K562 (cell line): Measurements from ENCODE around the gene INMT. TPM values are rescaled to one million over a fixed set of nuclear protein-coding genes. Genes with fewer than 3 reads are reported as not detected.

Experiments used
- ATAC-seq: fragments of 200-7000 bp; cut with Tn5 transposase; 3 replicates; pipeline ENCODE4 v1.9.1; 2020; ENCODE audit warnings: moderate library complexity
- BruUV-seq: library from RNA; stranded (reverse); fragments of 400-500 nt; replicated peaks from 2 replicates; lab custom pipeline; 2021; lab: Mats Ljungman, UMichigan
- CTCF ChIA-PET: fragments of 300-600 bp; formaldehyde crosslinking; extraction: SDS; loops from one replicate; lab custom pipeline; 2021; ENCODE audit warnings: low intra/inter-chr PET ratio; lab: Yijun Ruan, JAX
- POLR2A ChIA-PET: fragments of 300-600, 350-650 bp; sonication (Branson Sonifier 250); formaldehyde crosslinking; extraction: SDS; loops from one replicate; lab custom pipeline; 2021; ENCODE audit warnings: antibody characterized with exemption, inconsistent platforms; lab: Yijun Ruan, JAX
- DNase-seq, 4 experiments: peaks; one replicate each; pipeline versions ENCODE4 v3.0.0 to v3.0.0-alpha.2; 2011 to 2018; ENCODE audit warnings: low spot score in 3 of 4, mixed read lengths in 3 of 4; ENCODE audit errors: extremely low read depth in 1 of 4
- FAIRE-seq: peaks from 2 replicates; lab custom pipeline; 2011; peaks lifted over from hg19 to GRCh38; lab: Jason Lieb, UNC
- H2AFZ ChIP-seq: 2 replicates; pipeline ENCODE4 v1.6.0; 2011; ENCODE audit warnings: low read depth, low read length, control low read depth, inconsistent platforms
- H3K27ac ChIP-seq: fragments of 200-600 bp; 3 replicates; pipeline ENCODE4 v1.8.0; 2011; ENCODE audit warnings: low read depth, mild to moderate bottlenecking, control low read depth, inconsistent platforms, low read length, moderate library complexity, mixed read lengths; ENCODE audit errors: extremely low read depth
- H3K27me3 ChIP-seq, 2 experiments: fragments of 300-600 bp in 1 of 2; 2 replicates in 1 of 2; 3 replicates in 1 of 2; pipeline versions ENCODE4 v1.6.0 to v1.8.0; 2011; ENCODE audit warnings: inconsistent platforms in 2 of 2, low read length in 2 of 2, mild to moderate bottlenecking in 1 of 2, mixed read lengths in 1 of 2, moderate library complexity in 1 of 2; ENCODE audit not compliant: control insufficient read depth in 2 of 2, insufficient read depth in 2 of 2
- H3K36me3 ChIP-seq: fragments of 300-600 bp; 3 replicates; pipeline ENCODE4 v1.8.0; 2011; ENCODE audit warnings: mild to moderate bottlenecking, low read length, inconsistent platforms; ENCODE audit not compliant: control insufficient read depth, insufficient read depth
- H3K4me1 ChIP-seq, 2 experiments: fragments of 200-600 bp in 1 of 2; replicated peaks in 1 of 2; 2 replicates in 1 of 2; 3 replicates in 1 of 2; pipeline versions ENCODE4 v1.5.1 to v1.8.0; 2011; ENCODE audit warnings: inconsistent platforms in 2 of 2, low read length in 2 of 2, mild to moderate bottlenecking in 1 of 2, mixed read lengths in 1 of 2, moderate library complexity in 1 of 2; ENCODE audit not compliant: control insufficient read depth in 2 of 2, insufficient read depth in 2 of 2
- H3K4me2 ChIP-seq: 2 replicates; pipeline ENCODE4 v1.6.1; 2011; ENCODE audit warnings: low read length, control low read depth, inconsistent platforms, mixed read lengths; ENCODE audit not compliant: insufficient read depth
- H3K4me3 ChIP-seq: fragments of 200-600 bp; sonication (generic), shearing (Covaris generic); 2 replicates; pipeline ENCODE4 v1.5.1; 2016; ENCODE audit warnings: control low read depth, inconsistent platforms
- H3K79me2 ChIP-seq: fragments of 200-600 bp; 3 replicates; pipeline ENCODE4 v1.8.0; 2011; ENCODE audit warnings: low read length, inconsistent platforms; ENCODE audit not compliant: control insufficient read depth, insufficient read depth
- H3K9ac ChIP-seq, 2 experiments: 2 replicates each; pipeline versions ENCODE4 v1.6.0 to v1.6.1; 2011; ENCODE audit warnings: low read depth in 2 of 2, low read length in 2 of 2, control low read depth in 1 of 2, inconsistent platforms in 1 of 2, mild to moderate bottlenecking in 1 of 2, mixed read lengths in 1 of 2; ENCODE audit not compliant: insufficient read depth in 1 of 2
- H3K9me1 ChIP-seq: one replicate; pipeline ENCODE4 v1.6.0; 2011; ENCODE audit warnings: inconsistent platforms, mild to moderate bottlenecking, low read length, moderate library complexity; ENCODE audit not compliant: control insufficient read depth, insufficient read depth
- H3K9me3 ChIP-seq: replicated peaks from 2 replicates; pipeline ENCODE4 v1.5.1; 2011; ENCODE audit warnings: low read depth, low read length, inconsistent platforms; ENCODE audit not compliant: control insufficient read depth, insufficient read depth
- H4K20me1 ChIP-seq: replicated peaks from 2 replicates; pipeline ENCODE4 v1.6.1; 2011; ENCODE audit warnings: low read length, inconsistent platforms, mixed read lengths; ENCODE audit not compliant: control insufficient read depth, insufficient read depth
- FOXK1 ChIP-seq: sonication (generic); formaldehyde crosslinking; IDR thresholded peaks from 2 replicates; pipeline ENCODE4 v1.8.0; 2022; ENCODE audit warnings: missing genetic modification reagents, mild to moderate bottlenecking, borderline replicate concordance
- PKNOX1 ChIP-seq: fragments of 450-650 bp; IDR thresholded peaks from 2 replicates; pipeline ENCODE4 v1.6.1; 2016
- WGBS: fragments of 100-300 bp; shearing (Covaris generic); methylation state at CpG from one replicate; pipeline ENCODE4 v1.1.6; 2016; ENCODE audit warnings: low coverage, mixed read lengths; ENCODE audit not compliant: insufficient coverage; ENCODE audit errors: missing lambda C conversion rate; 5-methylcytosine and 5-hydroxymethylcytosine counted together
- in situ Hi-C: fragments of 300-500 bp; cut with MboI; formaldehyde crosslinking; loops from 4 replicates; pipeline ENCODE4 v1.15.0; 2018; ENCODE audit warnings: inconsistent platforms, mixed read lengths
- intact Hi-C: fragments of 100-400 bp; cut with micrococcal nuclease; formaldehyde crosslinking; loops from 2 replicates; pipeline ENCODE4 v1.14.2; 2022
- polyA plus RNA-seq, 8 experiments: library from polyadenylated mRNA; depleted of rRNA in 4 of 8; stranded (reverse) in 5 of 8; unstranded in 3 of 8; fragments of >200 nt; fragmentation: Nextera tagmentation in 2 of 8; fragmentation: Illumina TruSeq in 1 of 8; extraction: Ambion mirVana in 2 of 8; extraction: Trizol in 1 of 8; gene quantifications; 2 replicates each; pipeline versions ENCODE4 v1.2.1 to v1.2.3, GENCODE V29; 2011 to 2014; ENCODE audit warnings: inconsistent platforms in 1 of 8, missing spikeins in 1 of 8
- total RNA-seq, 7 experiments: library from RNA; depleted of rRNA in 6 of 7; stranded (reverse); fragments of >200 nt in 6 of 7; fragmentation: Illumina TruSeq in 2 of 7; extraction: Trizol in 2 of 7; gene quantifications; 2 replicates each; pipeline versions ENCODE4 v1.2.1 to v1.2.3, GENCODE V29; 2011 to 2021; ENCODE audit warnings: low replicate concordance in 1 of 7

Gene INMT
- total and polyA plus RNA-seq, 9 of the 15 experiments (the other 6 are each of a cell fraction or from before 2014, with no cell fraction given) = 0.04 to 0.27 TPM; not detected in 7

GRCh38 chr7:30797176-30798040 is 45.5 kb downstream of the INMT start:
- Histone ChIP-seq H3K9me3 (no peaks in the 10 kb centered on the region), H2AFZ (no peak overlapping the region), H3K36me3 (peaks cover 63% of the 10 kb centered on the region; the same call in 2 of the 3 replicates), H3K4me1 (no peaks in the 10 kb centered on the region), H4K20me1 (0 out of 2 replicates have a peak, but pooled peaks cover 5% of the 10 kb centered on the region), H3K27me3 (no peaks in the 10 kb centered on the region), H3K9ac (no peak overlapping the region), H3K4me3 (no peak overlapping the region), H3K4me2 (no peak overlapping the region), H3K9me1 (no peaks in the 10 kb centered on the region), H3K79me2 (no peaks in the 10 kb centered on the region), H3K27ac (no peak overlapping the region)
- CTCF ChIA-PET = no interaction called here
- no peak for DNase-seq
- BruUV-seq = no TSS peak
- no peak for FAIRE-seq
- WGBS = 82% methylated on average over 8 of the region's 8 CpGs
- ATAC-seq = no peak
- POLR2A ChIA-PET = interaction anchor here (1.0 to 1.5 kb wide), 2 partner anchors 10 to 46 kb away, joined by 3 to 6 read pairs; partner anchors contain the start of gene INMT
- no peak for TF ChIP-seq FOXK1 (CRISPR knock-in tag)
- TF ChIP-seq PKNOX1 = peak; percentile 25; the same call in 1 of the 2 replicates
- in situ Hi-C loops = no loop called here
- intact Hi-C loops = no loop called here
